SJSA1 (cell line): ENCODE measurements around the gene RNF34. TPM values are rescaled to one million over a fixed set of nuclear protein-coding genes. Genes with fewer than 3 reads are reported as not detected.
A peak's percentile ranks its signal among the peaks of the same experiment; 100 is the strongest.

ENCODE experiments used
- DNase-seq, 2 experiments: peaks; one replicate each; pipeline ENCODE4 v3.0.0-alpha.2; 2015 to 2020; ENCODE audit warnings: low spot score in 2 of 2, low read depth in 1 of 2
- H3K27ac ChIP-seq: fragments of 250-450 bp; sonication (Bioruptor Pico); 2 replicates; pipeline ENCODE4 v1.5.1; 2020; ENCODE audit warnings: mild to moderate bottlenecking, moderate library complexity
- H3K27me3 ChIP-seq: fragments of 250-450 bp; sonication (Bioruptor Pico); replicated peaks from 2 replicates; pipeline ENCODE4 v1.5.1; 2020; ENCODE audit warnings: mild to moderate bottlenecking, moderate library complexity
- H3K36me3 ChIP-seq: fragments of 250-450 bp; sonication (Bioruptor Pico); 2 replicates; pipeline ENCODE4 v1.5.1; 2020; ENCODE audit warnings: mild to moderate bottlenecking
- H3K4me1 ChIP-seq: fragments of 250-450 bp; sonication (Bioruptor Pico); replicated peaks from 2 replicates; pipeline ENCODE4 v1.6.1; 2021; ENCODE audit warnings: mild to moderate bottlenecking
- H3K4me3 ChIP-seq: fragments of 250-450 bp; sonication (Bioruptor Pico); 2 replicates; pipeline ENCODE4 v1.5.1; 2020; ENCODE audit warnings: mild to moderate bottlenecking
- H3K9me3 ChIP-seq: fragments of 250-450 bp; sonication (Bioruptor Pico); replicated peaks from 2 replicates; pipeline ENCODE4 v1.5.1; 2020; ENCODE audit warnings: mild to moderate bottlenecking
- total RNA-seq: library from RNA; depleted of rRNA; stranded (reverse); fragments of >200 nt; shearing (Covaris generic); gene quantifications from 2 replicates; pipeline ENCODE4 v1.2.3, GENCODE V29; 2014

The RNF34 gene
- total RNA-seq, 1 experiment from 2014 or later, result 58.4 TPM

- Histone ChIP-seq H3K4me3 (no peak overlapping the region), H3K36me3 (peaks cover 53% of the 10 kb centered on the region), H3K27me3 (no peaks in the 10 kb centered on the region), H3K9me3 (no peaks in the 10 kb centered on the region), H3K27ac (no peak overlapping the region), H3K4me1 (no peaks in the 10 kb centered on the region; the same call in 1 of the 2 replicates)
- DNase-seq, result no peak
Observed at GRCh38 chr12:121403721-121404120, 3.8 kb downstream of the RNF34 start.

- no peaks in the 10 kb centered on the region for H3K4me1 ChIP-seq
- H3K9me3 ChIP-seq, result no peaks in the 10 kb centered on the region
- peaks cover 58% of the 10 kb centered on the region for H3K36me3 ChIP-seq
- no peak for DNase-seq
- no peaks in the 10 kb centered on the region for H3K27me3 ChIP-seq
- H3K4me3 ChIP-seq, result no peak overlapping the region
- H3K27ac ChIP-seq, result no peak overlapping the region
Observed at GRCh38 chr12:121404734-121405133, 4.8 kb downstream of the RNF34 start.

- Histone ChIP-seq H3K36me3 (peaks cover 55% of the 10 kb centered on the region), H3K4me3 (no peak overlapping the region), H3K9me3 (no peaks in the 10 kb centered on the region), H3K27me3 (no peaks in the 10 kb centered on the region), H3K27ac (no peak overlapping the region), H3K4me1 (no peaks in the 10 kb centered on the region)
- DNase-seq, result no peak
Observed at GRCh38 chr12:121405211-121405610, 5.3 kb downstream of the RNF34 start.

GRCh38 chr12:121413917-121414316 lies 14.0 kb downstream of the RNF34 start:
- H3K4me1 ChIP-seq, result no peaks in the 10 kb centered on the region
- peaks cover 47% of the 10 kb centered on the region for H3K36me3 ChIP-seq
- no peak for DNase-seq
- no peaks in the 10 kb centered on the region for H3K27me3 ChIP-seq
- no peak overlapping the region for H3K27ac ChIP-seq
- no peaks in the 10 kb centered on the region for H3K9me3 ChIP-seq
- no peak overlapping the region for H3K4me3 ChIP-seq

DNA sequence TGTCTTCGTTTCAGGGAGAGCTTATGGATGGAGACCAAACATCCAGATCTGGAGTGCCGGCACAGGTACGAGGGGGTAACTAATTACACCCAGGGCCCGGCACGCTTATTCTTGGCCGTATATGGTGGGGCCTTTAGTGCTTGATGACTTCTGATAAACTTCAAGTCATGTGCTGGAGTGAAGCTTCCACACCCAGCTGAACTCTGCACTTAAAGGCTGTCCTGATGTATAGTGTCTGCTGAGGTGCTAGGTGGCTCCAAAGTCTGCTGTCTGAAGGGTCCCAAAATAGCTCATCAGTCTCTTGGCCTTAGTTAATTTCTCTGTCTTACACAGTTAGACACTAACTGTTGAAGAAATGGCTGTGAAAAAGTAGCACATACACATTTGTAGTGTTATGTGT lies 17.9 kb downstream of the RNF34 start:
- Histone ChIP-seq H3K36me3 (peaks cover 81% of the 10 kb centered on the region), H3K27ac (no peak overlapping the region), H3K27me3 (no peaks in the 10 kb centered on the region), H3K9me3 (no peaks in the 10 kb centered on the region), H3K4me3 (no peak overlapping the region), H3K4me1 (no peaks in the 10 kb centered on the region)
- no peak for DNase-seq

DNA sequence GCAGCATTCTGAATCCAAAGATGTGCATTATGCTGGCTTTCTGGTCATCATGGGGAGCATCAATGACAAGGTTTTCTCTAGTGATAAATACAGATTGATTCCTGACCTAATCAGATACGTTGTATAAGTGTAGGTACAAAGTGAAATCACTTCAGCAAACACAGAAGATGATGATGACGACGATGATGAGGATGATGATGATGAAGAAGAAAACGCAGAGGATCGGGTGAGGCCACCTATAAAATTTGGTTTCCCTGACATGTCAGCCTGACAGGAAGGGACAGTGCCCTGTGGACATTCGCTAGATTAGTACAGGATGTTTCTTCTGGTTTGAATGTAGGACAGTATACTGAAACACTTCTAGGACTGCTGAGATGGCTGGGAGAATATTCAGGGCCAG lies 20.2 kb downstream of the RNF34 start:
- H3K27ac ChIP-seq, result no peak overlapping the region
- H3K9me3 ChIP-seq, result no peaks in the 10 kb centered on the region
- H3K27me3 ChIP-seq, result no peaks in the 10 kb centered on the region
- DNase-seq, result no peak
- H3K4me1 ChIP-seq, result no peaks in the 10 kb centered on the region
- no peak overlapping the region for H3K4me3 ChIP-seq
- peaks cover 94% of the 10 kb centered on the region for H3K36me3 ChIP-seq

GRCh38 chr12:121423253-121423652 lies 23.3 kb downstream of the RNF34 start:
- DNase-seq, result no peak
- Histone ChIP-seq H3K9me3 (no peaks in the 10 kb centered on the region), H3K27ac (no peak overlapping the region), H3K27me3 (no peaks in the 10 kb centered on the region), H3K4me3 (no peak overlapping the region), H3K36me3 (peaks cover 93% of the 10 kb centered on the region), H3K4me1 (peaks cover 3% of the 10 kb centered on the region)

DNA sequence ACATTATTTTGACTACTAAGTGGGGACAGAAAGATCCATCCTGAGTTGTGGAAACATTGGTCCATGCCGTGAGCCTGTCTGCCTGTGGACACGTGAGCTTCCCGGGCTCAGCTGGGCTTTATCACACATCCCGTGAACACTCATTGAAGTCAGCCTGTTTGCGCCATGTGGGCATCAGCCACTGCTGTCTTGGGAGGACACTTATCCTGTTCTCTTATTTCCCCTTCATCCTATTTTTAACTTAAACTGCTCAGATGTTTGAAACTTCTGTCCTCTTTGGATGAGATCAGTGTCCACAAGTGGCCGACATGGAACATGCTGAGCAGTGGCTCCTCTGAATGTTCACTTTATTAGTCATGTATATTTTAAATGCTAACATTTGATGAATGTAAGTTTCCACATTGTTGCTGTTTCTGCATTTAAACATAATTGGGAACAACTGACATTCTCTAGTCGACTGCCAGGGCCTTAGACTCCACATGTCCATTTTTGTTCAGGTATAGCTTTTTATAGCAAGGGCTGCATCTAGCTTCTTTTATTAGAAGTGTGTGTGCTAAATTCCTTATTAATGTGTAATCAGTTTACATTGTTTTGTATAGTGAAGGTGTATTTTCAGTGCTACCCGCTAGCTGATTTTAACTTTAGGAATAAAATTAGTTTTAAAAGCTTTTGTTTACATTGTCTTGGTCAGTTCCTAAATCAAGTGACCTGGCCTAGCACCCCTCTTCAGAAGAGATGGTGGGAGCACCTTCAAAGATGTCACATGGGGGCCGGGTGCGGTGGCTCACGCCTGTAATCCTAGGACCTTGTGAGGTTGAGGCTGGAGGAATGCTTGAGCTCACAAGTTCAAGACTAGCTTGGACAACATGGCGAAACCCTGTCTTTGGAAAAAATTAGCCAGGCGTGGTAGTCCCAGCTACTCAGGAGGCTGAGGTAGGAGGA lies 24.0 kb downstream of the RNF34 start:
- Histone ChIP-seq H3K27ac (no peak overlapping the region), H3K4me3 (no peak overlapping the region), H3K4me1 (peaks cover 10% of the 10 kb centered on the region), H3K36me3 (peaks cover 93% of the 10 kb centered on the region), H3K27me3 (no peaks in the 10 kb centered on the region), H3K9me3 (no peaks in the 10 kb centered on the region)
- DNase-seq, result no peak

DNA sequence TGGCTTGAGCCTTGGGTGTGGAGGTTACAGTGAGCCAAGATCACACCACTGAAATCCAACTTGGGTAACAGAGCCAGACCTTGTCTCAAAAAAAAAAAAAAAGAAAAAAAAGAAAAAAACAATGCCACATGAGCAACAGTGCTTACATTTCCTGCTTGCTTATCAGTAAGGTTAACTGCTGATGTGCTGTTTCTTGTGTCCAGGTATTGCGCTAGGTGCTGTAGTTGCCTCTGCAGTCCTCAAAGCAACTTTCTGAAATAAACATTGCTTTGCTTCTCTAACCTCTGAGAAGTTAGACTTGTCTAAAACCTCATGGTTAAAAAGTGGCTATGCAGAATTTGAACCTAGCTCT lies 24.7 kb downstream of the RNF34 start:
- H3K36me3 ChIP-seq, result peaks cover 93% of the 10 kb centered on the region

GRCh38 chr12:121427556-121428050 lies 27.7 kb downstream of the RNF34 start:
- H3K27me3 ChIP-seq, result no peaks in the 10 kb centered on the region
- peaks cover 93% of the 10 kb centered on the region for H3K36me3 ChIP-seq
- H3K27ac ChIP-seq, result no peak overlapping the region
- no peaks in the 10 kb centered on the region for H3K9me3 ChIP-seq
- H3K4me1 ChIP-seq, result peaks cover 24% of the 10 kb centered on the region
- DNase-seq, result no peak
- no peak overlapping the region for H3K4me3 ChIP-seq

More for the DNA sequence above, 24.7 kb downstream of the RNF34 start:
- peaks cover 16% of the 10 kb centered on the region for H3K4me1 ChIP-seq
- DNase-seq, result no peak
- no peaks in the 10 kb centered on the region for H3K27me3 ChIP-seq
- H3K27ac ChIP-seq, result no peak overlapping the region
- no peaks in the 10 kb centered on the region for H3K9me3 ChIP-seq
- no peak overlapping the region for H3K4me3 ChIP-seq

GRCh38 chr12:121428883-121429282 lies 29.0 kb downstream of the RNF34 start:
- Histone ChIP-seq H3K36me3 (peaks cover 93% of the 10 kb centered on the region), H3K27me3 (no peaks in the 10 kb centered on the region), H3K4me3 (no peak overlapping the region), H3K4me1 (peaks cover 24% of the 10 kb centered on the region), H3K9me3 (no peaks in the 10 kb centered on the region), H3K27ac (peak overlapping the region; percentile 13)
- peak in 1 of 2 experiments; percentile 63 for DNase-seq

- H3K4me1 ChIP-seq, result peaks cover 24% of the 10 kb centered on the region
- H3K36me3 ChIP-seq, result peaks cover 82% of the 10 kb centered on the region
Observed at GRCh38 chr12:121430833-121431415, 31.0 kb downstream of the RNF34 start.

DNA sequence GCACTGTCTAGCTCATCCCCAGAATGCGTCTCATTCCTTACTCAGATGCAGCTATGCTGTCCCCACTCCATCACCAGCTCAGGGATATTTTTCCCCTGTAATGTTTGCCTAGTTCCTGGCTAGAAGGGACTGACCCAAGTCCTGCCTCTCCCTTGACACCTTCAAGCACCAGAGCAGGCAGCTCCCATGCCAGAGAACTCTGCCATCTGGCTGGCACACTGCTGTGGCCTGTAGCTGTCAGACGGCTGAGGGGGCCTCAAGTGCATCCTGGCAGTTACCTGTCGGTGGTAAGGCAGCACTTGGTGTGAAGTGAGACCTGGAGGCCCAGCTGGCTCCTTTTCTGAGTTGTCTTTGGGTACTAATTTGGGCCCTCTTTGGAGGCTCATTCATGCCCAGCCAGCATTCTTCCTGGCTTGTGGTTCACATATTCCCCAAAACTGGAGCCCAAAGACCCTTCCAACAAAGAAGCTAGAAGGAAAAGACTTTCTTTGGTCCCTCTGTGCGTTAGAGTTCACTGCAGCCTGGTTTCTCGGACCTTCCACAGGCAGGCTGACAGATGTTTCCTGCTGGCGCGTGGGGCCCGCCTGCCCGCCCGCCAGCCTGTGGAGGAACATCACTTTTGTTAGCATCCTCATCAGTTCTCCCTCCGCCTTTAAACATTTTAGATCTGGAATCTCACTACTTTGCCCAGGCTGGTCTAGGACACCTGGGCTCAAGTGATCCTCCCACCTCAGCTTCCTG lies 33.0 kb downstream of the RNF34 start:
- peaks cover 85% of the 10 kb centered on the region for H3K36me3 ChIP-seq
- peaks cover 24% of the 10 kb centered on the region for H3K4me1 ChIP-seq
- H3K27ac ChIP-seq, result no peak overlapping the region
- no peaks in the 10 kb centered on the region for H3K27me3 ChIP-seq
- no peak overlapping the region for H3K4me3 ChIP-seq
- DNase-seq, result no peak
- H3K9me3 ChIP-seq, result 0 out of 2 replicates have a peak, but pooled peaks cover 2% of the 10 kb centered on the region

More at GRCh38 chr12:121430833-121431415, 31.0 kb downstream of the RNF34 start:
- Histone ChIP-seq H3K27me3 (no peaks in the 10 kb centered on the region), H3K4me3 (no peak overlapping the region), H3K27ac (no peak overlapping the region), H3K9me3 (no peaks in the 10 kb centered on the region)
- DNase-seq, result no peak
